Subcutaneous preadipocyte (primary cell): ENCODE measurements around the gene TRIM13. TPM values are rescaled to one million over a fixed set of nuclear protein-coding genes. Genes with fewer than 3 reads are reported as not detected.

Experiments
- small RNA-seq: library from RNA; depleted of rRNA; stranded (forward); fragments of <200 nt; gene quantifications from one replicate; pipeline ENCODE3, GENCODE V24; 2012
- total RNA-seq: library from RNA; depleted of rRNA; stranded (reverse); fragments of >200 nt; gene quantifications from 2 replicates; pipeline ENCODE4 v1.2.3, GENCODE V29; 2012

TRIM13 gene, protein sequence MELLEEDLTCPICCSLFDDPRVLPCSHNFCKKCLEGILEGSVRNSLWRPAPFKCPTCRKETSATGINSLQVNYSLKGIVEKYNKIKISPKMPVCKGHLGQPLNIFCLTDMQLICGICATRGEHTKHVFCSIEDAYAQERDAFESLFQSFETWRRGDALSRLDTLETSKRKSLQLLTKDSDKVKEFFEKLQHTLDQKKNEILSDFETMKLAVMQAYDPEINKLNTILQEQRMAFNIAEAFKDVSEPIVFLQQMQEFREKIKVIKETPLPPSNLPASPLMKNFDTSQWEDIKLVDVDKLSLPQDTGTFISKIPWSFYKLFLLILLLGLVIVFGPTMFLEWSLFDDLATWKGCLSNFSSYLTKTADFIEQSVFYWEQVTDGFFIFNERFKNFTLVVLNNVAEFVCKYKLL
- 14.7 and 17.2 TPM in 2 replicates for total RNA-seq

DNA sequence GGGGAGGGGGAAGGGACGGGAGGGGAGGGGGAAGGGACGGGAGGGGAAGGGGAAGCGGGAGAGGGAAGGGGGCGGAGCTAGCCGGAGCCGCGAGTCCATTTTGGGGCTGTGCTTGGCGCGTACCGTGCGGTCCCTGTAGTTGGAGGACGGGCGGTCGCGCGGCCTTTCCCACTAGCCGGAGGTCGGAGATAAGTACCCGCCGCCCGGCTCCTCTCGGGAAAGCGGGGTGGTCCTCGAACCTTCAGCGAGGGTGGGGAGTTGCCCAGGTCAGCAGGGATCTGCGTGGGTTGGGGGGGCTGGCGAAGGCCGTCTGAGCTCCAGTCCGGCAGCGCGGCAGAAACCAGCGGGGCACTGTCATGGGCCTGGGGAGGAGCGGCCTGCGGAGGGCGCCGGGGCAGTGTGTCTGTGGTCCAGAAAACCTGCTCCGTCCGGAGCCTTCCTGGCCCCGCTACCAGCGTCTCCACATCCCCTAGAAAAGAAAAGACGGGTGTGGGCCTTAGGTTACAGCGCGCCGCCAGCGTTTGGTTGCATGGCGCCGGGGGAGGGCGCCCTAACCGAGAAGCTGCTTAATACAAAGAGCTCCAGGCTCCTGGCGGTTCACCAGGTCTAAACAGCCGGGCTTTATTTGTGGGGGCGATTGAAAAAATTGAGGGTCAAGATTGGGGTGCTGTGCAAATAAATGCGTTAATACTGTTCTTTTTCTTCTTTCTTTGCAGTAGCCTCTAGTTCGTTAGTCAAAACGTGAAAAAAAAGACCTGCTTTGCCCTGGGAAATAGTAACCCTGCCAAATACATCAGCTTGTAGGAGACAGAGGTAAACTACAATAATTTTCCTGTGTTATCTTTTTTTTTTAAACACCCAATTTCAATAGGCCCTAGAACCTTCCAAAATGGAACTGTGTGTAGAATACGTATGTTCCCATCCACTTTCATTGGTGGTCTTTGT is at the start of gene TRIM13:
TRIM13 (plus strand) TSS at position 92 of the 945 bp plus-strand sequence. CDS start 14,899 bp downstream, outside the sequence.

DNA sequence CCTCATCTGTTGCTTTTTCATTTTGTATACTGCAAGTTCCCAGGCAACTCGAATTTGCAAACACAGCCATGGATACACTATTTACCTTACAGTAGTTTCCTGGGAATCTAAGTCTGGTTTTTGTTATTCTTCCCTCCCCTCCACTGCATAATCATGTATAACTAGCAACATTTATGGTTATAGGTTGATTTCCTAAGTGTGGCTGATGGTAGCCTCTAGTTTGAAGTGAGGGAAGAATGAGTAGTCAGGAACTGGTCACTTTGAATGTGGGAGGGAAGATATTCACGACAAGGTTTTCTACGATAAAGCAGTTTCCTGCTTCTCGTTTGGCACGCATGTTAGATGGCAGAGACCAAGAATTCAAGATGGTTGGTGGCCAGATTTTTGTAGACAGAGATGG is 18.4 kb downstream of the TRIM13 start, which contains the start of gene KCNRG:
KCNRG (plus strand) TSS at position 187 of the 400 bp plus-strand sequence; CDS start at position 237, 50 bp downstream.

Small RNA genes lying within 50 kb of the gene (small RNA-seq; reads per million reads assigned to genes)
- gene MIR16-1 (16.8 reads per million, percentile 97 among the genes with 10 or more reads in this experiment), gene MIR3613 (not detected), gene RF02105 (not detected), gene RF02106 (not detected), gene RF02107 (not detected), gene RF02108 (not detected)

Other genes with a start within 250 kb of the TRIM13 start
- 29.8 and 36.0 TPM in 2 replicates for gene KPNA3, start 204.4 kb upstream of the TRIM13 start, total RNA-seq
- gene SPRYD7, start 60.7 kb upstream of the TRIM13 start, total RNA-seq, result 2.6 and 4.3 TPM in 2 replicates
- 2.6 and 3.7 TPM in 2 replicates for gene KCNRG, start 18.4 kb downstream of the TRIM13 start, total RNA-seq